Testis (tissue), 3 donors: ENCODE data around the gene GSG1. TPM values are rescaled to one million over a fixed set of nuclear protein-coding genes. Genes with fewer than 3 reads are reported as not detected.
"Not testable (repeated sequence)": the region's sequence is repeated elsewhere in the genome, so short reads cannot be mapped to it uniquely, and the experiment has no call there.

Experiments used
- DNase-seq: peaks from one replicate; pipeline ENCODE4 v3.0.0-alpha.2; 2019
- H3K27ac ChIP-seq, 2 donors: fragments of 200-600 bp; sonication (generic); one replicate each; pipeline ENCODE4 v1.5.1; 2019
- H3K27me3 ChIP-seq: fragments of 200-600 bp; sonication (generic); one replicate; pipeline ENCODE4 v1.5.1; 2019
- H3K36me3 ChIP-seq: fragments of 200-600 bp; sonication (generic); one replicate; pipeline ENCODE4 v1.5.1; 2017; ENCODE audit warnings: low read depth; ENCODE audit errors: missing control alignments
- H3K4me1 ChIP-seq: fragments of 200-600 bp; sonication (generic); one replicate; pipeline ENCODE4 v1.5.1; 2019
- H3K4me3 ChIP-seq, 2 donors: fragments of 200-600 bp; sonication (generic); one replicate each; pipeline ENCODE4 v1.5.1; 2017 to 2019
- H3K9me3 ChIP-seq: fragments of 200-600 bp; sonication (generic); one replicate; pipeline ENCODE4 v1.5.1; 2017
- POLR2A ChIP-seq: fragments of 450-650 bp; IDR thresholded peaks from one replicate; pipeline ENCODE4 v1.6.1; 2017; ENCODE audit warnings: antibody characterized with exemption, mild to moderate bottlenecking, moderate library complexity
- WGBS, 2 donors: methylation state at CpG; one replicate each; pipeline ENCODE4 v1.1.5; 2018; 5-methylcytosine and 5-hydroxymethylcytosine counted together
- intact Hi-C: fragments of 100-400 bp; cut with DNase I; formaldehyde crosslinking; loops from one replicate; pipeline ENCODE4 v1.15.1; 2023; ENCODE audit warnings: low total_unique reads
- polyA plus RNA-seq: library from polyadenylated mRNA; stranded (reverse); fragments of 350-450 nt; fragmentation: Illumina TruSeq; extraction: RNeasy Lipid Tissue Mini Kit (QIAGEN cat#74804); gene quantifications from one replicate; pipeline ENCODE4 v1.2.3, GENCODE V29; 2014; ENCODE audit warnings: low read depth, low replicate concordance; ENCODE audit not compliant: insufficient read depth
- total RNA-seq, 2 donors: library from RNA; depleted of rRNA; stranded (reverse); fragments of >200 nt; gene quantifications; one replicate each; pipeline ENCODE4 v1.2.3, GENCODE V29; 2016
- TF ChIP-seq, protein P1 (sequence below), 3 experiments: fragments of 450-650 bp in 2 of 3; fragments of 200-600 bp in 1 of 3; sonication (generic) in 1 of 3; IDR thresholded peaks; one replicate each; pipeline ENCODE4 v1.5.1; 2016 to 2019; ENCODE audit warnings: antibody characterized with exemption in 3 of 3, mild to moderate bottlenecking in 2 of 3, moderate library complexity in 1 of 3

The GSG1 gene
- total and polyA plus RNA-seq, 3 donors from 2014 or later: 133 to 695 (median 449) TPM

DNA sequence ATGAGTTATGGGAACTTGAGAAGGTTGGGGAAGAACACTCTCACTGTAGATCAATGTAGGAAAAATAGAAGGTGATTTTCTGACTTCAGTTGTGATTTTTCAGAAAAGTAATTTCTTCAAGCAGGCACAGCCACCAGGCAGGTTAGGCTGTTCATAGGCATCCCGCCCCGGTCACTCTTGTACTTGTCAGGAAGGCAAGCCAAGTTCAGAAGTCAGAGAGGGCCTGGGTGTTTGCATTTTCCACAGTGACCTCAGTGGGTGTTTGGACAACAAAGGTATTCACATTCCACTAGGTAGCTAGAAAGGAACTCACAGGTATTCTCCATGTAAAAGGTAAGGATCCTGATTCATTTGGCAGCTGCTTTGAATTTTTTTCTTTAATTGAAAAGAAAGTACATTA lies 62.2 kb downstream of the GSG1 start:
- Histone ChIP-seq H3K4me1 (no peaks in the 10 kb centered on the region), H3K36me3 (no peaks in the 10 kb centered on the region), H3K27me3 (no peaks in the 10 kb centered on the region), H3K27ac (no peak overlapping the region), H3K9me3 (no peaks in the 10 kb centered on the region), H3K4me3 (no peak overlapping the region)
- 94 to 95% methylated on average over 2 of the region's 2 CpGs for WGBS, 2 donors
- intact Hi-C loops: no loop called here
- TF ChIP-seq, protein P1, sequence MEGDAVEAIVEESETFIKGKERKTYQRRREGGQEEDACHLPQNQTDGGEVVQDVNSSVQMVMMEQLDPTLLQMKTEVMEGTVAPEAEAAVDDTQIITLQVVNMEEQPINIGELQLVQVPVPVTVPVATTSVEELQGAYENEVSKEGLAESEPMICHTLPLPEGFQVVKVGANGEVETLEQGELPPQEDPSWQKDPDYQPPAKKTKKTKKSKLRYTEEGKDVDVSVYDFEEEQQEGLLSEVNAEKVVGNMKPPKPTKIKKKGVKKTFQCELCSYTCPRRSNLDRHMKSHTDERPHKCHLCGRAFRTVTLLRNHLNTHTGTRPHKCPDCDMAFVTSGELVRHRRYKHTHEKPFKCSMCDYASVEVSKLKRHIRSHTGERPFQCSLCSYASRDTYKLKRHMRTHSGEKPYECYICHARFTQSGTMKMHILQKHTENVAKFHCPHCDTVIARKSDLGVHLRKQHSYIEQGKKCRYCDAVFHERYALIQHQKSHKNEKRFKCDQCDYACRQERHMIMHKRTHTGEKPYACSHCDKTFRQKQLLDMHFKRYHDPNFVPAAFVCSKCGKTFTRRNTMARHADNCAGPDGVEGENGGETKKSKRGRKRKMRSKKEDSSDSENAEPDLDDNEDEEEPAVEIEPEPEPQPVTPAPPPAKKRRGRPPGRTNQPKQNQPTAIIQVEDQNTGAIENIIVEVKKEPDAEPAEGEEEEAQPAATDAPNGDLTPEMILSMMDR (IDR thresholded peaks at IDR 0.05): no peak
- no peak for TF ChIP-seq POLR2A
- DNase-seq: no peak

DNA sequence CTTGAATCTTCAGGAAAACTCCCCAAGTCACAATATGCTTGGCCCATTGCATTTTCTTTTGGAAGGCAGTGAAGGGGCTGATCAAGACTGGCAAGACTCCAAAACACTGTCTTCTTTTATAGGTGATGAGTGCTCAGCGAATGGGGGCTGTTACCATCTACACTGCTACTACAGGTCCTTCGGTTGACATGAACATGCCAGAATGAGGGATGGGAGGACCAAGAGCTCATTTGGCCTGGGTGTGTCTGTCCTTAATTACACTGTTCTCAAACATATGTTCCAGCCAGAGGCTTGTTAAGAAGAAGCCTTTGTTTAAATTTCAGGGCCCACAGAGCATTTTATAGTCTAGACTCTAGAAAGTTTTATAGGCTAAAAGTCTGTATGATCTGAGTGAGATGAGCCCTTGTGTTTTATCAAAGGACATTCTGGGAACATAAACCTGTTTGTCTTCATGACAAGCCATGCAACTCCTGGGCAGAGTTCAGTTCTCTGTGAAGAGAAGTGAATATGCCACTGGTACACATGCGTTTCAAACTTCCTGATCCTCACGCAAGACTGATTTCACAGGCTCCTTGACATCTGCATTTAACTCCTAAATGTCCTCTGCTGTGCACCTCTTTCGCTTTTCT lies 64.0 kb downstream of the GSG1 start:
- no peak overlapping the region for H3K4me3 ChIP-seq
- TF ChIP-seq POLR2A: no peak
- TF ChIP-seq, protein P1 (IDR thresholded peaks at IDR 0.05): no peak
- H3K9me3 ChIP-seq: no peaks in the 10 kb centered on the region
- 70 to 79% methylated on average over 5 of the region's 5 CpGs for WGBS, 2 donors
- intact Hi-C loops: no loop called here
- no peaks in the 10 kb centered on the region for H3K36me3 ChIP-seq
- no peaks in the 10 kb centered on the region for H3K27me3 ChIP-seq
- H3K27ac ChIP-seq: no peak overlapping the region
- no peaks in the 10 kb centered on the region for H3K4me1 ChIP-seq
- no peak for DNase-seq

DNA sequence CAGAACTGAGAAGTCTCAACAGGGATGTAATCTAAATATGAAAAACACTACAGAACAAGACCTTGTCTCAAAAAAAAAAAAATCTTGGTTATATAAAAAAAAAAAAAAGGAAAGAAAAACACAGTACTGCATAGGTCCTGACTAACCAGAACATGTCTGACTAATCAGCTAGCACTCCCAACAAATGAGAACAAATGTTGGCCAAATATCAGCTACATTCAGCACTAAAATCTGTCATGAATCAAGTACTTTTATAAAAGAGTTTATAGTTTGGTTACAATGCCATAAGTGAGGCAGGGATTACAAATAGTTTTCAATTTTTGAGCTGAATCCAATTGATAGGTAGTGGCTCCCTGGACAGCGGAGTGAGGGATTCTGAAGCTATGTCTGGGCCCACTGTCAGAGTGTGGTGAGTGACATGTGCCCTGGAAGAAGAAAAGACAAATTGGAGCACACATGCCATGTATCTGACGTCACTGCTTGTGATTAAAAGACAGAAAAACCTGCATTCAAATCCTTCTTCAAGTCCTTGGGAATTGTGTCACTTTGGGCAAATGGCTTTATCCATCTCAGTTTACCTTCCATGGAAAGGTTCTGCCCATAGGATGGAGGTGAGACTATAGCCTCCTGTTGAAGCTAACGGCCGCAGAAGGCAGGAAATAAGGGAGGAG lies 64.8 kb downstream of the GSG1 start:
- Histone ChIP-seq H3K9me3 (no peaks in the 10 kb centered on the region), H3K27ac (no peak overlapping the region), H3K4me3 (no peak overlapping the region), H3K27me3 (no peaks in the 10 kb centered on the region), H3K36me3 (no peaks in the 10 kb centered on the region), H3K4me1 (no peaks in the 10 kb centered on the region)
- 82% methylated on average over 4 of the region's 4 CpGs for WGBS, 2 donors
- intact Hi-C loops: no loop called here
- DNase-seq: no peak
- TF ChIP-seq POLR2A: no peak
- TF ChIP-seq, protein P1 (IDR thresholded peaks at IDR 0.05): no peak

DNA sequence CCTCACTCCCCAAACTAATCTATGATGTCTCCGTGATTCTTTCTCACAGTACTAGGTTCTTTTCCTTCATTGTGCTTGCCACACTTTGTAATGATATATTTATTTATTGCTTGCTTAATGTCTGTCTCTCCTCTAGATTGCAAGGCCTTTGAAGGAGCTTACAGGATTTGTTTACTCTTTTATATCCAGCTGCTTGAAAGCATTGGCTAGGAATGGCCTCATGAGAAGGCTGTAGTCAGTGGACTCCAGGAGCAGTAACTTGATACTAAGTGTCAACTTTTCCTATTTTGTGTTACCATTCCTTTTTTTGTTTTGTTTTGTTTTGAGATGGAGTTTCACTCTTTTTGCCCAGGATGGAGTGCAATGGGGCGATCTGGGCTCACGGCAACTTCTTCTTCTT lies 66.6 kb downstream of the GSG1 start:
- Histone ChIP-seq H3K9me3 (no peaks in the 10 kb centered on the region), H3K4me1 (no peaks in the 10 kb centered on the region), H3K27ac (no peak overlapping the region), H3K4me3 (no peak overlapping the region), H3K36me3 (no peaks in the 10 kb centered on the region), H3K27me3 (no peaks in the 10 kb centered on the region)
- WGBS, 2 donors: 75 to 80% methylated on average over 3 of the region's 3 CpGs
- DNase-seq: no peak
- intact Hi-C loops: no loop called here
- no peak for TF ChIP-seq POLR2A
- TF ChIP-seq, protein P1 (IDR thresholded peaks at IDR 0.05): no peak

DNA sequence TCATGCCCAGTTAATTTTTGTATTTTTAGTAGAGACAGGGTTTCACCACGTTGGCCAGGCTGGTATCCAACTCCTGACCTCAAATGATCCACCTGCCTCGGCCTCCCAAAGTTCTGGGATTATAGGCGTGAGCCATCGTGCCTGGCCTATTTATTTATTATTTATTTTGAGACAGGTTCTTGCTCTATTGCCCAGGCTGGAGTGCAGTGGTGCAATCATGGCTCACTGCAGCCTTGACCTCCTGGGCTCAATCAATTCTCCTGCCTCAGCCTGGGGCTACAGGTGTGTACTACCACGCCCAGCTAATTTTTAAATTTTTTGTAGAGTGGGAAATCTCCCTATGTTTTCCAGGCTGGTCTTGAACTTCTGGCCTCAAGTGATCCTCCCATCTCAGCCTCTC lies 68.1 kb downstream of the GSG1 start:
- H3K27ac ChIP-seq, H3K4me1 ChIP-seq, H3K4me3 ChIP-seq, H3K36me3 ChIP-seq, DNase-seq, H3K27me3 ChIP-seq, H3K9me3 ChIP-seq, intact Hi-C loops: not testable (repeated sequence)
- 91 to 100% methylated on average over 5 of the region's 5 CpGs for WGBS, 2 donors

Other genes with a start within 250 kb of the GSG1 start
- gene GPRC5A, start 212.1 kb downstream of the GSG1 start, total RNA-seq: 1 to 10 TPM; 1.9 to 2.7 TPM
- gene GPRC5A, start 212.1 kb downstream of the GSG1 start, polyA plus RNA-seq: 2.8 TPM
- gene GPRC5D, start 151.5 kb downstream of the GSG1 start, total RNA-seq: 1 to 10 TPM in 1 of 2 donors, under 1 TPM in 1; 0.68 to 4.0 TPM
- 5.5 TPM for gene GPRC5D, start 151.5 kb downstream of the GSG1 start, polyA plus RNA-seq
- gene HEBP1, start 103.4 kb downstream of the GSG1 start, total RNA-seq: 10 to 100 TPM; 48.7 to 55.6 TPM
- gene HEBP1, start 103.4 kb downstream of the GSG1 start, polyA plus RNA-seq: 57.3 TPM
- gene FAM234B, start 59.3 kb downstream of the GSG1 start, total RNA-seq: 10 to 100 TPM; 11.0 to 13.2 TPM
- 13.0 TPM for gene FAM234B, start 59.3 kb downstream of the GSG1 start, polyA plus RNA-seq
- gene EMP1, start 93.1 kb upstream of the GSG1 start, total RNA-seq: 10 to 100 TPM; 14.1 to 29.2 TPM
- 59.4 TPM for gene EMP1, start 93.1 kb upstream of the GSG1 start, polyA plus RNA-seq